Tibial artery (tissue), 4 donors: Measurements from ENCODE around the gene IL1RAPL1.

Source experiments
- DNase-seq, 2 donors: peaks; one replicate each; pipeline ENCODE4 v3.0.0-alpha.2; 2019
- H3K27ac ChIP-seq, 2 donors: fragments of 200-600 bp; sonication (generic) in 1 of 2; 1 replicate in 1 of 2; 2 replicates in 1 of 2; pipeline ENCODE4 v1.5.1; 2018 to 2019; ENCODE audit warnings: mild to moderate bottlenecking in 1 of 2
- H3K27me3 ChIP-seq, 2 donors: fragments of 200-600 bp; sonication (generic) in 1 of 2; one replicate each; pipeline versions ENCODE4 v1.5.1 to v1.6.0; 2016 to 2019
- H3K36me3 ChIP-seq, 3 donors: fragments of 200-600 bp; sonication (generic) in 2 of 3; one replicate each; pipeline ENCODE4 v1.5.1; 2016 to 2019; ENCODE audit warnings: mild to moderate bottlenecking in 2 of 3
- H3K4me1 ChIP-seq, 4 donors: fragments of 200-600 bp; sonication (generic) in 2 of 4; 1 replicate in 3 of 4; 2 replicates in 1 of 4; pipeline ENCODE4 v1.5.1; 2016 to 2019
- H3K4me3 ChIP-seq, 2 donors: fragments of 200-600 bp; sonication (generic) in 1 of 2; 1 replicate in 1 of 2; 2 replicates in 1 of 2; pipeline ENCODE4 v1.5.1; 2018 to 2019; ENCODE audit warnings: mild to moderate bottlenecking in 2 of 2
- H3K9me3 ChIP-seq, 3 donors: fragments of 200-600 bp; sonication (generic) in 1 of 3; one replicate each; pipeline ENCODE4 v1.5.1; 2016 to 2019
- intact Hi-C: fragments of 100-400 bp; cut with DNase I; formaldehyde crosslinking; loops from one replicate; pipeline ENCODE4 v1.15.0; 2023; ENCODE audit warnings: low total_unique reads
- TF ChIP-seq, protein P1 (sequence below), 2 experiments: fragments of 200-600 bp in 1 of 2; fragments of 450-650 bp in 1 of 2; IDR thresholded peaks; one replicate each; pipeline ENCODE4 v1.5.1; 2017 to 2019; ENCODE audit warnings: antibody characterized with exemption in 2 of 2, mild to moderate bottlenecking in 1 of 2, moderate library complexity in 1 of 2

IL1RAPL1 gene

DNA sequence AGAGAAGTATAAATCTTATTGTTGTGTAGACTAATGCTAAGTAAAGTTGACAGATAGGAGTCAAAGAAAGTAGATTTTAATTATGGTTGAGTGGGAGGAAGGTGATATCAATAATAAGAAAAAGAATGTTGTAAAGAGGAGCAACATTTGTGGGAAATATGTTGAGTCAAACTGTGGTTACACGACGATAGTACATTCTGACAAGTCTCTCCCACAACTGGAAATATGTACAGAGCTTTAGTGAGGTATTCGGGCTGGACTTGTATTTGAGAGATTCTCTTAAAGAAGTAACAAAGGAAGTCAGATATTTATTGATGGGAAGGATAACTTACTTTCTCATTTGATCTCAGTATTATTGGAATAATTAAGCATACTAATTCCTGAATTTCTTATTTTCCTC is 1102.8 kb downstream of the IL1RAPL1 start:
- Histone ChIP-seq H3K27ac (no peak overlapping the region), H3K36me3 (no peaks in the 10 kb centered on the region), H3K9me3 (no peaks in the 10 kb centered on the region), H3K4me1 (no peaks in the 10 kb centered on the region), H3K27me3 (no peaks in the 10 kb centered on the region), H3K4me3 (no peak overlapping the region)
- no peak for DNase-seq
- TF ChIP-seq, protein P1, sequence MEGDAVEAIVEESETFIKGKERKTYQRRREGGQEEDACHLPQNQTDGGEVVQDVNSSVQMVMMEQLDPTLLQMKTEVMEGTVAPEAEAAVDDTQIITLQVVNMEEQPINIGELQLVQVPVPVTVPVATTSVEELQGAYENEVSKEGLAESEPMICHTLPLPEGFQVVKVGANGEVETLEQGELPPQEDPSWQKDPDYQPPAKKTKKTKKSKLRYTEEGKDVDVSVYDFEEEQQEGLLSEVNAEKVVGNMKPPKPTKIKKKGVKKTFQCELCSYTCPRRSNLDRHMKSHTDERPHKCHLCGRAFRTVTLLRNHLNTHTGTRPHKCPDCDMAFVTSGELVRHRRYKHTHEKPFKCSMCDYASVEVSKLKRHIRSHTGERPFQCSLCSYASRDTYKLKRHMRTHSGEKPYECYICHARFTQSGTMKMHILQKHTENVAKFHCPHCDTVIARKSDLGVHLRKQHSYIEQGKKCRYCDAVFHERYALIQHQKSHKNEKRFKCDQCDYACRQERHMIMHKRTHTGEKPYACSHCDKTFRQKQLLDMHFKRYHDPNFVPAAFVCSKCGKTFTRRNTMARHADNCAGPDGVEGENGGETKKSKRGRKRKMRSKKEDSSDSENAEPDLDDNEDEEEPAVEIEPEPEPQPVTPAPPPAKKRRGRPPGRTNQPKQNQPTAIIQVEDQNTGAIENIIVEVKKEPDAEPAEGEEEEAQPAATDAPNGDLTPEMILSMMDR (IDR thresholded peaks at IDR 0.05), result no peak
- intact Hi-C loops, result no loop called here

DNA sequence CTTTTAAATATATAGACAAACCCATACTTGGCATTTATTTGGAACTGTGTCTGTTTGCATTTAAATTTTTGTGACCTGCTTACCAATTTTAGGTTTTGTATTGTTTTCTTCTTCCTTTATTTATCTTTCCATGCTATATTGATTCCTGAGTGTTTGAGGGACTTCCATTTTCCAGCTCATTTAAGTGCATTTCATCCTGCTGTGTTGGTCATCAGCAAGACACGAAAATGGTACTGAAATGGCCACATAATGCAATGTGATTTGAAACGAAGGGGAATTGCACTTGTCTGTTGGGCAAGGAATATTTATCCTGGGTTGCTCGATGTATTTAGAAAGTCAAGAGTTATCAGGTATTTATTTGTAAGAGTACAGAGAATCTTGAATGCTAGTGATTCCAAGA is 1103.8 kb downstream of the IL1RAPL1 start:
- Histone ChIP-seq H3K27ac (no peak overlapping the region), H3K9me3 (no peaks in the 10 kb centered on the region), H3K4me3 (no peak overlapping the region), H3K27me3 (no peaks in the 10 kb centered on the region), H3K36me3 (no peaks in the 10 kb centered on the region), H3K4me1 (no peaks in the 10 kb centered on the region)
- TF ChIP-seq, protein P1 (IDR thresholded peaks at IDR 0.05), result no peak
- intact Hi-C loops, result no loop called here
- DNase-seq, result no peak

DNA sequence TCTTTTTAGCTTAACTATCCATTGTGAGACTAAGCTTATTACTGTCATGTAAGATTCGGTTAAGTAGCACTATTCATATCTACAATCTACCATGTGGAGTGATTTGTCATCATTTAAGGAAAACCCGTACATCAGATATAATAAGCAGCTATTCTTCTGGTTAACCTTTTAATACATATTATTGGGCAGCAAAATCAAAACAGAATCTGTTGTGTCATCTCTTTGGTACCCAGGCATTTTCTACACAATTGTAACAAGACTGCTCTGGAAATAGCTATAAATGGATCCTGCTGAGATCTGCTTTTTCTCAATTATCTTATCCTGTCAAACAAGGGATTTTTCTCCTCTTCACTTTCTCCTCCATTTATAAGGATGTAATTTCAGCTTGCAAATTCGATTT is 1106.7 kb downstream of the IL1RAPL1 start:
- TF ChIP-seq, protein P1 (IDR thresholded peaks at IDR 0.05), result no peak

DNA sequence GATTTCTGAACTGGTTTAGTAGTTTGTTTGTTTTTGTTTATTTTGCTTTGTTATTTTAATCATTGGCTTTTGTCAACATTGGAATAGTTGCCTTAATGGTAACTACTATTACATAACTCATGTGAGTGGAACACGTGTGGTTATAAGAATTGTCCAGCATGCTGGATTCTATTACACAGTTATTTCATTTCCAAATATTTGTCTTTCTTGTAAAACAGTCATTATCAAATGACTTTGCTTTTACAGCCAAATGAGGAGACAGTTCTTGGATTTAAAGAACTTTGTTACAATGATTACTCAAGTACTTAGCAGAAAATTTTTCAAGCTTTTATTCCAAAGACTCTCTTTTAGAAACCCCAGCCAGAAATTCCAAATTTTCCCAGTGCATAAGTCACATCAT is 1112.0 kb downstream of the IL1RAPL1 start:
- Histone ChIP-seq H3K27me3 (no peaks in the 10 kb centered on the region), H3K4me1 (no peaks in the 10 kb centered on the region), H3K4me3 (no peak overlapping the region), H3K9me3 (no peaks in the 10 kb centered on the region), H3K27ac (no peak overlapping the region), H3K36me3 (no peaks in the 10 kb centered on the region)
- DNase-seq, result no peak
- TF ChIP-seq, protein P1 (IDR thresholded peaks at IDR 0.05), result no peak
- intact Hi-C loops, result no loop called here

More for the DNA sequence above, 1106.7 kb downstream of the IL1RAPL1 start:
- Histone ChIP-seq H3K27ac (no peak overlapping the region), H3K4me1 (no peaks in the 10 kb centered on the region), H3K4me3 (no peak overlapping the region), H3K9me3 (no peaks in the 10 kb centered on the region), H3K27me3 (no peaks in the 10 kb centered on the region), H3K36me3 (no peaks in the 10 kb centered on the region)
- no peak for DNase-seq
- intact Hi-C loops, result no loop called here

DNA sequence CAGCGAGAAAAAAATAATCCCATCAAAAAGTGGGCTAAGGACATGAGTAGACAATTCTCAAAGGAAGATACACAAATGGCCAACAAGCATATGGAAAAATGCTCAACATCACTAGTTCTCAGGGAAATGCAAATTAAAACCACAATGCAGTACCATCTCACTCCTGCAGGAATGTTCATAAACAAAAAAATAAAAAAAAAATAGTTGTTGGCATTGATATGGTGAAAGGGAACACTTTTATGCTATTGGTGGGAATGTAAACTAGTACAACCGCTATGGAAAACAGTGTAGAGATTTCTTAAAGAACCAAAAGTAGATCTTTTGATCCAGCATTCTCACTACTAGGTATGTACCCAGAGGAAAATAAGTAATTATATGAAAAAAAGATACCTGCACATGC is 1119.8 kb downstream of the IL1RAPL1 start:
- intact Hi-C loops, result no loop called here
- H3K4me3 ChIP-seq, result no peak overlapping the region
- TF ChIP-seq, protein P1 (IDR thresholded peaks at IDR 0.05), result no peak
- no peaks in the 10 kb centered on the region for H3K4me1 ChIP-seq
- no peaks in the 10 kb centered on the region for H3K27me3 ChIP-seq
- DNase-seq, result no peak
- no peaks in the 10 kb centered on the region for H3K36me3 ChIP-seq
- H3K27ac ChIP-seq, result no peak overlapping the region
- H3K9me3 ChIP-seq, result peaks cover 0 to 12% (median 0%) of the 10 kb centered on the region in 3 donors

DNA sequence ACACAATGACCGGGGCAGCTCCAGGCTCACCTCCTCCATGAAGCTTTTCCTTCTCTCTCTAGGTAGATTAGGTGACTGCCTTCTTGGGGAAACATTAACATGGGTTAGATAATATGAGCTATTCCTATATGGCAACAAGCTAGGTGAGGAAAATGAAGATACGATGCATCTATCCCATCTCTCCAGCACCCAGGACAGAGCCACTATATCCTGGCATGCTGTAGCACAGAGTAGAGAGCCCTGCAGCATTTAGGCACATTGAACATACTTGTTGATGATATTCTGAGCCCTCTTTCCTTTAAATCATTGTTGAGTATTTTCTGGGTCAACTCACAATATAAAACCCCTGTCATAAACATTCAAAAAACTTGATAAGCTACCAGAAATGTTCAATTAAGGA is 1133.9 kb downstream of the IL1RAPL1 start:
- Histone ChIP-seq H3K4me1 (no peaks in the 10 kb centered on the region), H3K4me3 (no peak overlapping the region), H3K9me3 (no peaks in the 10 kb centered on the region), H3K36me3 (no peaks in the 10 kb centered on the region), H3K27me3 (no peaks in the 10 kb centered on the region), H3K27ac (no peak overlapping the region)
- DNase-seq, result no peak
- TF ChIP-seq, protein P1 (IDR thresholded peaks at IDR 0.05), result no peak
- intact Hi-C loops, result no loop called here
